ENCODE measurements around the gene SLC25A22.

The SLC25A22 gene

DNA sequence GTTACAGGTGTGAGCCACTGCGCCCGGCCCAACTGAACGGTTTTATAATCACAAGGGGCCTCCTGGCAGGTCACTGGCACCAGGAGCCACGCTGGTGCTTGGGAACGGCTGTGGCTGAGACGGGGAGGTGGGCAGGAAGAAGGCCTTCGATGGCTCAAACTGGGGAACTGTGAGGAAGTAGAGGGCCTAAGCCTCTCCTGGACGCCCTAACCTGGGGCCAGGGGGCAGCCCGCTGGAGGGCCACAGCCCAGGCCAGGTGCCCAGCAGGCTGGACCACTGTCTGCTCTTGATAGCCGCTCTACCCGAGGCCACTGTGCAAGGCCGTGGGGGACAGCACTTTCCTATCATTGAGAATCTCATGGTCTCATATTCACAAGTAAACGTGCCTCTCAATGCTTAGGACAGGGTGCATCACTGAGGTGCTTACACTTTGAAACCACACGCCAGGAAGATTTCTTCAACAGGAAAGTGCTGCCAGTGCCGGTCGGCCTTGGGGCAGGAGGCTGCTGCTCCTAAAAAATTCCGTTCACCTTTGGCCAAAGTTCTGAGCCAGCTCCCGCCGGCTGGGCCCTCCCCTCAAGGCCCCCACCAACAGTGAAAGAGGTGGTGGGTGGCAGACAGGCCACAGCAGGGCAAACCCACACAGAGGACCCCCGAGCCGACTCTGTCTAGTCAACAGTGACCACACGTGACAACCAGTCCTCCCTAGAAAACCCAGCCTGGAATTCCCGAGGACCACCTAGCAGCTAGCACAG lies 28.0 kb downstream of the SLC25A22 start:
- no peak for DNase-seq

DNA sequence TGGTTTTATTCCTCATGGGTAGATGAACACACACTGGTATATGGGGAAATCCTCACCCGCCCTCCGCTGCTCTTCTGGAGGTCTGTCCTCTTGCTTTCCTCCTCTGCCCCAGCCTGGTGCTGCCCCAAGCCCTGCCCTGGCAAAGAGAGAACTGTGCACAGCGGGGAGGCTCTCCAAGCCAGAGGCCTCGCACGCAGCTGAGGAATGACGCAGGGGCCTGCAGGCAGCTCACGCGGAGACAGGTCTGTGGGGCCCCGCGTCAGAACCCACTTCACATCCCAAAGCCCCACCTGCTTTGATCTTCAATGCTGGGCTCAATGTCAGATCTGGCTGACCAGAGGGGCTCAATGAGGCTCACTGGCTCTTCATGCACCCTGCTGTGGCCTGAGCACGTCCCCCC lies 30.8 kb downstream of the SLC25A22 start:
- no peak for DNase-seq

DNA sequence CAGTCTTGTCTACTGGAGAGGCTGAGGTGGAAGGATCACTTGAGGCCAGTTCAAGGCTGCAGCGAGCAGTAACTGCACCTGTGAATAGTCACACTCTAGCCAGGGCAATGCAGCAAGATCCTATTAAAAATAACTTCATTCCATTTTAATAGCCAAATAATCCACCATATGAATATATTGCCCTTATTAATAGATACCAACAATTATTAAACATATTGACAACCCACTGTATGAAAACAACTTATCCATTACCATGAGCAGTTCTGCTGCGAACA lies 31.2 kb downstream of the SLC25A22 start:
- DNase-seq = no peak

DNA sequence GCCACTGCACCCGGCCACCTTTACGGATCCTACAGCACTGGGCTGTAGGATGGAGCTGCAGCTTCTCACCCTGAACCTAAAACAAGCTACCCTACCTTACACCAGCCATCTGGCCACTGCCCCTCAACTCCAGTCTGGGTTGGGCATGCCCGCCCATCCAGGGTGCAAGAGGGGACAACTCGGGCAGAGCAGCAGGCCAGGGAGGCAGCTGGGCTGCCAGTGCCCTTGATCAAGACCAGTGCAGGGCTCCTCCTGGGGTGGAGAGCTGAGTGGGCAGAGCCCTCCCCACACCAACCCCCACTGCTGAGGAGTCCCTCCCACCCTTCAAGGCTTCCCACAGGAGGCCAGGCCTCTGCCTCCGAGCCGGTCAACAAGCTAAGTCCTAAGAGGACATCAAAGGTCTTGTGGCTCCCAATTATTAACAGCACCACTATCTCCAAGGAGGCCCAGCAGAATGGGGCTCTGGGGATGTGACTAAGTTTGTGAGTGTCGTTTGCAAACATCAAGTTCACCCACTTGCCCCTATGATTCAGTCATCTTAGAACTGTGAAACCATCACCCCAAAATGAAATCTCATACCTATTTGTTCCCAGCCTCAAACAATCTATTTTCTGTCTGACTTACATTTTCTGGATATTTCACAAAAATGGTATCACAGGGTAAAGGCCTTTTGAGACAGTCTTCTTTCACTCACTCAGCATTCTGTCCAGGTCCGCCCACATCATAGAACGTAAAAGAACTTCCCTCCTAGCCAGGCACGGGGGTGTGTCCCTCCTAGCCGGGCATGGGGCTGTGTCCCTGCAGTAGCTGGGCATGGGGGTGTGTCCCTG lies 31.8 kb downstream of the SLC25A22 start:
- DNase-seq = no peak

DNA sequence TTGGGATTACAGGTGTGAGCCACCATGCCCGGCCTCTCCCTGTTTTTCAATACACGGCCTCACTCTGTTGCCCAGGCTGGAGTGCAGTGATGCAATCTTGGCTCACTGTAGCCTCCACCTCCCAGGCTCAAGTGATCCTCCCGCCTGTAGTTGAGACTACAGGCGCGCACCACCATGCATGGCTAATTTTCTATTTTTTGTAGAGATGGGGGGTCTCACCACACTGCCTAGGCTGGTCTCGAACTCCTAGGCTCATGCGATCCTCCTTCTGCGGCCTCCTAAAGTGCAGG lies 32.3 kb downstream of the SLC25A22 start:
- DNase-seq = no peak

DNA sequence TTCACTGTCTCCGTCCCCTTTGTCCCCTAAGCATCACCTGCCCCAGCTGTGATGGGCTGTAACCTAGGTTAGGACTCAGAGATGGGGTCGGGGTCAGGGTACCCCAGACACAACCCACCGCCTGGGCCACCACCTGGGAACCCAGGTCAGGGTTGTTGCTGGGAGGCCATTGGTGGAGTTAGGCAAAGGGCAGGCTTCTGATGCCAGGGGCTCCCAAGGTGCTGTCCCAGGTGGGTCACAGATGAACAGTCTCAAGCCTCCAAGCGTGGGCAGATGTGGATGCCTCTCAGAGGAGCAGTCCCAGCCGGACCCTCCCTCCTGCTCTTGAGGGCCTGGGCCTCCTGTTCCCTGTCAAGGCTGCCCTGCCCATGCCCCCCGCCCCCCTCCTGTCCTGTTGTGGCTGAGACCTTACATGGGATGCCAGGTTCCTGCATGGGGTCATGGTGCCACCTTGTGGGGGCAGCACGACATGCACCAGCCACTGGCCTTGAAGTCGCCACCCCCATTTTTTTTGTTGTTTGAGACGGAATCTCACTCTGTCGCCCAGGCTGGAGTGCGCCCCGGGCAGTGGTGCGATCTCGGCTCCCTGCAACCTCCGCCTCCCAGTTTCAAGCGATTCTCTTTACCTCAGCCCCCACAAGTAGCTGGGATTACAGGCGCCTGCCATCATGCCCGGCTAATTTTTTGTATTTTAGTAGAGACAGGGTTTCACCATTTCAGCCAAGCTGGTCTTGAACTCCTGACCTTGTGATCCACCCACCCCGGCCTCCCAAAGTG lies 32.9 kb downstream of the SLC25A22 start:
- DNase-seq = no peak

DNA sequence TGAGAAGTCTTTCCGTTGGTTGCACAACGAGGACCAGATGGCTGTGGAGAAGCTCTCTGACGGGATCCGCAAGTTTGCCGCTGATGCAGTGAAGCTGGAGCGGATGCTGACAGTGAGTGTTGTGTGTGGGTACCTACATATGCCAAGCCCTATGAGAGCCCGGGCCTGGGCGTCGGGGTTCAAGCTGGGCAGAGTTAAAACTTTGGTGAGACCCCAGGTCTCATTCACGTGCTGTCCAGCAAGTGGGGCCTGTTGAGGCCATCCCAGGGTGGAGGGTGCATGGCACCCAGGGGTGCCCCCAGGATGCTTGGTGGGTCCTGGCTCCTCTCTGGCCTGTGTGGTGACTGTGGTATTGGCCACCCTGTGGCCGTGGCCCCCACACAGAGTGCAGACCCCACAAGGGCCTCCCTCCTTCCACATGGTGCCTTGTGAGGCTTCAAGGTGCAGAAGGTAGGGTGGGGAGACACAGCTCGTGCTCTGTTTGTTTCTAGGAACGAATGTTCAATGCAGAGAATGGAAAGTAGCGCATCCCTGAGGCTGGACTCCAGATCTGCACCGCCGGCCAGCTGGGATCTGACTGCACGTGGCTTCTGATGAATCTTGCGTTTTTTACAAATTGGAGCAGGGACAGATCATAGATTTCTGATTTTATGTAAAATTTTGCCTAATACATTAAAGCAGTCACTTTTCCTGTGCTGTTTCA lies 33.6 kb downstream of the SLC25A22 start:
- DNase-seq = no peak

DNA sequence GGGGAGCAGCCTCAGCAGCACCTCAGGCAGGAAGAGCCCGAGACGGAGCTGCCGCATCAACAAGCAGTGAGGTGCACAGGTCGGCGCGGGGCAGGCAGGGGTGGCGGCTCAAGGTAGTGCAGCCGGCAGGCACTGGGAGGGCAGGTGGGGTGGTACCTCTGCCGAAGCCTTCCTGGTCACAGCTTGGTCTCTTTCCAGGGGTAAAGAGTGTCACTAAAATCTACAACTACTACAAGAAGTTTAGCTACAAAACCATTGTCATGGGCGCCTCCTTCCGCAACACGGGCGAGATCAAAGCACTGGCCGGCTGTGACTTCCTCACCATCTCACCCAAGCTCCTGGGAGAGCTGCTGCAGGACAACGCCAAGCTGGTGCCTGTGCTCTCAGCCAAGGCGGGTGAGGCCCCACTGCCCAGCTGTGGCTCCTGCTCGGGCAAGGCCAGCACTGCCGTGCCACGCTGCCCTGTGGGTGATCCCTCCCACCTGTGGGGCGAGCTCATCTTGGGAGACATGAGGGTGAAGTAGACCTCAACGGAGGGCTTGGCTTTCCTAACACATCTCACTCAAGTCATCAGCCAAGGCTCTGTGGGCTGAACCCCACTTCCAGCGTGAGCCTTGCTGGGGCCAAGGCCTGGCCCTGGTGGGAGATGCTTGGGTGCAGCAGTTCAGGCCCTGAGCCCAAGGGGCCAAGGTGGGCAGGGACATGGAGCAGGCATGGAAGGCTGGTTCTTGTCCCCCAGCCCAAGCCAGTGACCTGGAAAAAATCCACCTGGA lies 34.3 kb downstream of the SLC25A22 start:
- no peak for DNase-seq

DNA sequence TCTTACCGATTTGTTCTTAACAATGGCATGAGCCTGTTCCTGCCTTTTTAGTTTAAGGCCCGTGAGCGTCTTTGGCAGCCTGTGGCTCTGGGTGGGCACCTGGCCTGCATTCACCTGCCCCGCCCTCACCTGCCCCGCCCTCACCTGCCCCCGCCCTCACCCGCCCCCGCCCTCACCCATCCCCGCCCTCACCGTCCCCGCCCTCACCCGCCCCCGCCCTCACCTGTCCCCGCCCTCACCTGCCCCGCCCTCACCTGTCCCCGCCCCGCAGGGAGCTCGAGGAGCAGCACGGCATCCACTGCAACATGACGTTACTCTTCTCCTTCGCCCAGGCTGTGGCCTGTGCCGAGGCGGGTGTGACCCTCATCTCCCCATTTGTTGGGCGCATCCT lies 35.0 kb downstream of the SLC25A22 start:
- no peak for DNase-seq

DNA sequence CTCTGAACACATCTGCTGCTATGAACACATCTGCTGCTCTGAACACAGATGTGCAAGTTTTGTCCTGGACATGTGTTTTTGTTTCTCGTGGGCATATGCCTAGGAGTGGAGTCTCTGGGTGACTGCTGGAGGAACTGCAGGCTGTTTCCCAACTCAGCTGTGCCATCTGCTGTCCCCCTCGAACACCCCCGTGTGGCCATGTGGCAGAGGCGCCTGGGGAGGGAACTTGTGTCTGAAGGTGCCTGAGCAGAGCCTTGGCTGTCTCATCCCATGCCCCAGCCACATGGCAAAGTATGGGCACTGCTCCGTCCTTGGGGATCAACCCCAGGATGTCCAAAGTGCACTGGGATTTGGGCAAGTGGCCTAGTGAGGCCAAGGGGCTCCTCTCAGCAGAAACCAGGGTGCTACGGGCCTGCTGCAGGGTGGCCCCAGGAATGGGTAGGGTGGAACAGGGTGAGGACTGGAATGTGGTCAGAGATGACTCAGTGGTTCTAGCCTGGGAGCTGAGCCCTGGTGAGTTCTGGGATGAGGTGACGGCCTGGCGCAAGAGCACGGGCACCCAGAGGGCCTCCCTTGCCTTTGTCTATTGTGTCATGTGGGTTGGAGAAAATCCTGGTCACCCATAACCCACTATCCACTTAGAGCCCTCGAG lies 35.5 kb downstream of the SLC25A22 start:
- no peak for DNase-seq

DNA sequence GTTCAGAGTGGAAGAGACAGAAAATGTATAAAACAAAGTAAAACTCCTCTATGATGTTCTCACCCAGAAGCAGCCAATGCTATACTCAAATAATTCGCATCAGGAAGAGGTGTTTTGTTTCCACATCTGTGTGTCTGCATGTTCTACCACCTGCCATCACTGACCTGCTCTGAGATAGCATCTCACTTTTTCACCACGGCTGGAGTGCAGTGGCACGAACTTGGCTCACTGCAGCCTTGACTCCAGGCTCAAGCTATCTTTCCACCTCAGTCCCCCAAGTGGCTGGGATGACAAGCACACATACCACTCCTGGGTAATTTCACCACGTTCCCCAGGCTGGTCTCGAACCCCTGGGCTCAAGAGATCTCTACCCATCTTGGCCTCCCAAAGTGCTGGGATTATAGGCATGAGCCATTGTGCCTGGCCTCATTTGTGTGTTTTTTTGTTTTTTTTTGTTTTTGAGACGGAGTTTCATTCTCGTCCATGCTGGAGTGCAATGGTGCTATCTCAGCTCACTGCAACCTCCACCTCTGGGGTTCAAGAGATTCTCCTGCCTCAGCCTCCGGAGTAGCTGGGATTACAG lies 36.5 kb downstream of the SLC25A22 start:
- no peak for DNase-seq

DNA sequence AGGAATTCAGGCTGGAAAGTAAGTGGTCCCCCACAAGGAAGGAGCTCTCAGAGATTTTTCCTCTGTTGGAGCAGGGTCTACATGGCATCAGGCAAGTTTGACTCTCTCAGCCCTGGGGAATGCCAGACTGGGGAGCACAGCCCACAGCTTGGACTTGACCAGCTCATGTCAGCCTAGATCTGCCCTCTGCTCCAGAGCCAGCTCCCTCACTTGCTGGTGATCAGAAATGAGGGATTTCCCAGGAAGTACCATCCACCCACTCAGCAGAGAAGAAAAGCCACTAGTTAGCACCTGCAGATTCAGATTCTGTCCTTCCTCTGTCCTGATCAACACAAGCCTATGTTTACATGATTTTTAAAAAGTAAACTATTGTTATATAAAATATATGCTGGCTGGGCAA lies 37.8 kb downstream of the SLC25A22 start:
- DNase-seq = no peak

DNA sequence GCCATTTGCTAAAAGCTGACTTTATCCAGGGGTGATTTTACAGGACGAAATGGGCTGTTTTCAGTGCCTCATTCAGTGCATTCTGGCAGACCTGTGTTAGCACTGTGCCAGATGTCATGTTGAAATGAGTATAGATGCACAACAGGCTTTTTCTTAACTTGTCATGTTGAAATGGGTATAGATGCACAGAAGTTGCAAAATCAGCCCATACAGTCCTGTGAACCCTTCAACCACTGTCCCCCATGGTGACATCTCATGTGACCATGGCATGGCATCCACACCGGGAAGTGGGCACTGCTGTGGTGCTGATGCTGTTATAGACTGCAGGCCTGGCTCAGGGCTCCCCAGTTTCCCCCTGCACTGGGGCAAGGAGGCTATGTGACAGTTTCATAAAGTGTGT lies 48.4 kb downstream of the SLC25A22 start:
- DNase-seq = no peak

DNA sequence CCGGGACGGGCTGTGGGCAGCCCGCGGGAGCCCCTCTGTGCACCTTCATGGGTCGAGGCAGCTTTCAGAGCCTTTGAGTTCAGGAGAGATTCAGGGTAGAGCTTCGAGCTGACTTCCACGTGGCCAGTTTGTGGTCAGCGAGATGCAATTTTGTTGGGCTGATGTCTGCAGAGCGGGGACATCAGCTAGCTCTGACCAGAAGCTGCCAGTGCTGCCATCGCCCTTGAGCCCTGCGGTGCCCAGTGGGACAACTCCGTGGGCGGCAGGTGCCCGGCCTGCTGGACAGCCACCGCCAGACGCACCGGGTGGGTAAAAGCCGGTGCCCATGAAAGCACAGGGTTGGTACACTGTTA lies 50.1 kb downstream of the SLC25A22 start:
- DNase-seq = no peak

DNA sequence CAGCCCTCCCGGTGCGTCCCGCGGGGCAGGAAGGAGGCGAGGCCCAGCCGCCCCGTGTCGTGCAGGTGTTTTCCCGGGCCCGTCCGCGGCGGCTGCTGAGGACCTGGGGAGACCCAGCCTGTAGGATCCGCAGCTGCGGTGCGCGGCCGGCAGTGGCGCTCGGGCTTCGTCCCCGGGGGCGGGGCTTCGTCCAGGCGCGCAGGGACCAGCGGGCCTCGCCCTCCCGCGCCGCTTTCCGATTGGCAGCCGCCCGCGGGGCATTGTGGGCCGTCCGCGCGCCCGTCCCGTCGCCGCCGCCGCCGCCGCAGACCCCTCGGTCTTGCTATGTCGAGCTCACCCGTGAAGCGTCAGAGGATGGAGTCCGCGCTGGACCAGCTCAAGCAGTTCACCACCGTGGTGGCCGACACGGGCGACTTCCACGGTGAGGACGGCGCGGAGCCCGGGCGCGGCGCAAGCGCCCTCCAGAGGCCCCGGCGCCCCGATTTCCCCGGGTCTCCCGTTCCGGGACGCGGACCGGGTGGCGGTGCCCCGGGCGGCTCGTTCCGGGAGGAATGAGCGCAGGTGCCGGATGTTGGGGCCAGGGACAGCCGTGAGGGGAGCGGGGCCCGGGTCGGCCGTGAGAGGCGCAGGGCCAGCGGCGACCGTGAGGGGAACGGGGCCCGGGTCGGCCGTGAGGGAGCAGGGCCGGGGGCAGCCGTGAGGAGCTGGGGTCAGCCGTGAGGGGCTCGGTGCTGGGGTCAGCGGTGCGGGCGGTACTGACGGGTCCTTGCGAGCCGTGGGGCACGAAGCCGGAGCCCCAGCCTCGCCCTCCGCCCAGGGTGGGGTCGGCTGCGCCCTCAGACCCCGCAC lies 50.7 kb downstream of the SLC25A22 start, which contains the start of gene TALDO1:
Gene TALDO1 (plus strand): TSS at position 307 of the 849 bp plus-strand sequence. CDS start 18 bp downstream, at position 325.
- DNase-seq = peak; percentile 67

DNA sequence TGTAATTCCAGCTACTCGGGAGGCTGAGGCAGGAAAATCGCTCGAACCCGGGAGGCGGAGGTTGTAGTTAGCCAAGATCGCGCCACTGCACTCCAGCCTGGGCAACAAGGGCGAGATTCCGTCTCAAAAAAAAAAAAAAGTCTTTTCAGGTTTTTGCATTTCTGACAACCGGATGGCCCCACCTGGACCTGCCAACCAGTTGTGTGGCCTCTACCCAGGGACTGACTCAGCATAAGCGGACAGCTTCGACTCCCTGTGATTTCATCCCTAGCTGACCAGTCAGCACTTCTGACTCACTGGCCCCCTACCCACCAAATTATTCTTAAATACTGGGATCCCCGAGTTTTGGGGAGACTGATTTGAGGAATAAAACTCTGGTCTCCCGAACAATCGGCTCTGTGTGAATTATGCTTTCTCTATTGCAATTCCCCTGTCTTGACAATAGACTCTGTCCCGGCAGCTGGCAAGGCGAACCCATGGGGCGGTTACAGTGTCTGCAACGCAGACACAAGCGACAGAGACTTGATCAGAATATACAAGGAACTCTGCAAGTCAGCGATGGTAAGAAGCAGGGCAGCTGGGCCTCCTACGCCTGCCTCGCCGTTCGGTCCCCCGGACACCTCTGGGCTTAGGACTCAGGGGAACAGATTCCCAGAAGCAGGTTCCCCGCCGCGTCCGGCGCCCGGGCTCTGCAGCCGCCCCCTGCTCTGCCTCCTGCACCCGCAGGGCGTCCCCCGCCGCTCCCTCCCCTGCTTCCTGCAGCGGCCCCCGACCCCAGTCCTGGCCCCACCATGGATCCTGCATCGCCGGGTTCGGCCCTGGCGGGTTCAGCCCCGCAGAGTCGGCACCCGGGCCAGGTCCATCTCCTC lies 51.6 kb downstream of the SLC25A22 start:
- DNase-seq = peak; percentile 33

DNA sequence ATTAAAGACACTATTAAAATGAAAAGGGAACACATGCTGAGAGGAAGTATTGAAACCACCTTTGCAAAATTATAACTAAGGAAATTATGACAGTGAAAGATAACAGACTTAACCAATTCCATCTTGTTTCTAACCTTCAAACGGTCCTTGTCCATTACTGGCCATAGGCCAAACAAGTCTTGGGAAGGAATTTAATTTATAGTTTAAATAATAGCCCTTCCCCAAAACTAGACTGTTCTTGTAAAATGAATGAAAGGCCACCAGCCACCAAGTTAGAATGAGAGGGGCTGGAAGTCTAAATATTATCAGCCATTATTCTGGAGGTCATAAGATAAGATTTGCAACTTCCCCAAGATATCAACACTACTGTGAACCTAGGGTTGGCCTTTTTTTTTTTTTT lies 52.7 kb downstream of the SLC25A22 start:
- DNase-seq = no peak

DNA sequence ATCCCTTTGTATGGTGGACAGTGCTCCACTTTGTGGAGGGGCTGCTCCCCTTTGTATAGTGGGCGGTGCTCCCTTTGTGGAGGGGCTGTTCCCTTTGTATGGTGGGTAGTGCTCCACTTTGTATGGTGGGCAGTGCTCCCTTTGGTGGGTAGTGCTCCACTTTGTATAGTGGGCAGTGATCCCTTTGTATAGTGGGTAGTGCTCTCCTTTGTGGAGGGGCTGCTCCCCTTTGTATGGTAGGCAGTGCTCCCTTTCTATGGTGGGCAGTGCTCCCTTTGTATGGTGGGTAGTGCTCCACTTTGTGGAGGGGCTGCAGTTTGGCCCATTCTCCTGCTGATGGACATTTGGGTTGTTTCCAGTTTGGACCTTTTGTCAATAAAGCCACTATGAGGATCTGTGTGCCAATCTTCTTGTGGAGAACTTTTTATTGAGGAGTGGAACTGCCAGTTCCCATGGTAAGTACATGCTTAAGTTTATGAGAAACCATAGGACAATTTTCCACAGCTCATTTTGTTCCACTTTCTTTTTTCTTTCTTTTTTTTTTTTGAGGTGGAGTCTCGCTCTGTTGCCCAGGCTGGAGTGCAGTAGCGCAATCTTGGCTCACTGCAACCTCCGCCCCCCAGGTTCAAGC lies 55.4 kb downstream of the SLC25A22 start:
- no peak for DNase-seq

DNA sequence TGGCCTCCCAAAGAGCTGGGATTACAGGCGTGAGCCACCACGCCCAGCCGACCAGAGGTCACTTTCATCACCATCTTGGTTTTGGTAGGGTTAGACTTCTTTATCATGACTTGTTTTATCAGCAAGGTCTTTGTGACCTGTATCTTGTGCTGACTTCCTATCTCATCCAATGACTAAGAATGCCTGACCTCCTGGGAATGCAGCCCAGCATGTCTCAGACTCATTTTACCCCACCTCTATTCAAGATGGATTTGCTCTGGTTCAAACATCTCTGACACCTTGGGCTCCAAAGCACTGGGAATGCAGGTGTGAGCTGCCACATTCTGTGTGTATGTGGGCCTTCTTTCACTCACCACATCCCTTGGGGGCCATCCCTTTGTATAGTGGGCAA lies 55.9 kb downstream of the SLC25A22 start:
- no peak for DNase-seq
